Thoracic aorta (tissue), 2 donors: Measurements from ENCODE around the gene IMP3. TPM values are rescaled to one million over a fixed set of nuclear protein-coding genes. Genes with fewer than 3 reads are reported as not detected.
"Not testable (repeated sequence)": the region's sequence is repeated elsewhere in the genome, so short reads cannot be mapped to it uniquely, and the experiment has no call there.

Experiments used
- ATAC-seq: fragments of 150-250 bp; one replicate; pipeline ENCODE4 v1.8.0; 2017; ENCODE audit warnings: low read depth; ENCODE audit not compliant: insufficient number of reproducible peaks, low FRiP score
- DNase-seq: peaks from one replicate; pipeline ENCODE4 v3.0.0-alpha.2; 2020; ENCODE audit warnings: low spot score
- H3K27ac ChIP-seq, 2 donors: fragments of 200-600 bp; sonication (generic); 1 replicate in 1 of 2; 2 replicates in 1 of 2; pipeline ENCODE4 v1.5.1; 2016; ENCODE audit warnings: mild to moderate bottlenecking in 2 of 2, moderate library complexity in 2 of 2
- H3K27me3 ChIP-seq: fragments of 200-600 bp; sonication (generic); replicated peaks from 2 replicates; pipeline ENCODE4 v1.6.0; 2016; ENCODE audit warnings: mild to moderate bottlenecking; ENCODE audit not compliant: insufficient read depth
- H3K36me3 ChIP-seq: fragments of 200-600 bp; sonication (generic); one replicate; pipeline ENCODE4 v1.5.1; 2016
- H3K4me1 ChIP-seq, 2 donors: fragments of 200-600 bp; sonication (generic); 1 replicate in 1 of 2; 2 replicates in 1 of 2; pipeline versions ENCODE4 v1.5.1 to v1.6.0; 2016; ENCODE audit warnings: low read depth in 2 of 2, mild to moderate bottlenecking in 1 of 2; ENCODE audit not compliant: control insufficient read depth in 1 of 2
- H3K4me3 ChIP-seq: fragments of 200-600 bp; sonication (generic); 2 replicates; pipeline ENCODE4 v1.5.1; 2016; ENCODE audit warnings: mild to moderate bottlenecking
- H3K9me3 ChIP-seq: fragments of 200-600 bp; sonication (generic); 2 replicates; pipeline ENCODE4 v1.5.1; 2016
- total RNA-seq, 2 donors: library from RNA; depleted of rRNA; stranded (reverse); fragments of >200 nt; gene quantifications; one replicate each; pipeline versions ENCODE4 v1.1.0 to v1.2.3, GENCODE V29; 2016
- TF ChIP-seq, protein P1 (sequence below): fragments of 200-600 bp; sonication (generic); IDR thresholded peaks from one replicate; pipeline ENCODE4 v1.5.1; 2019; ENCODE audit warnings: antibody characterized with exemption

IMP3 gene, protein sequence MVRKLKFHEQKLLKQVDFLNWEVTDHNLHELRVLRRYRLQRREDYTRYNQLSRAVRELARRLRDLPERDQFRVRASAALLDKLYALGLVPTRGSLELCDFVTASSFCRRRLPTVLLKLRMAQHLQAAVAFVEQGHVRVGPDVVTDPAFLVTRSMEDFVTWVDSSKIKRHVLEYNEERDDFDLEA
- total RNA-seq, result 100 to 1,000 TPM in 1 of 2 donors, 10 to 100 TPM in 1; 79.9 to 127 TPM

DNA sequence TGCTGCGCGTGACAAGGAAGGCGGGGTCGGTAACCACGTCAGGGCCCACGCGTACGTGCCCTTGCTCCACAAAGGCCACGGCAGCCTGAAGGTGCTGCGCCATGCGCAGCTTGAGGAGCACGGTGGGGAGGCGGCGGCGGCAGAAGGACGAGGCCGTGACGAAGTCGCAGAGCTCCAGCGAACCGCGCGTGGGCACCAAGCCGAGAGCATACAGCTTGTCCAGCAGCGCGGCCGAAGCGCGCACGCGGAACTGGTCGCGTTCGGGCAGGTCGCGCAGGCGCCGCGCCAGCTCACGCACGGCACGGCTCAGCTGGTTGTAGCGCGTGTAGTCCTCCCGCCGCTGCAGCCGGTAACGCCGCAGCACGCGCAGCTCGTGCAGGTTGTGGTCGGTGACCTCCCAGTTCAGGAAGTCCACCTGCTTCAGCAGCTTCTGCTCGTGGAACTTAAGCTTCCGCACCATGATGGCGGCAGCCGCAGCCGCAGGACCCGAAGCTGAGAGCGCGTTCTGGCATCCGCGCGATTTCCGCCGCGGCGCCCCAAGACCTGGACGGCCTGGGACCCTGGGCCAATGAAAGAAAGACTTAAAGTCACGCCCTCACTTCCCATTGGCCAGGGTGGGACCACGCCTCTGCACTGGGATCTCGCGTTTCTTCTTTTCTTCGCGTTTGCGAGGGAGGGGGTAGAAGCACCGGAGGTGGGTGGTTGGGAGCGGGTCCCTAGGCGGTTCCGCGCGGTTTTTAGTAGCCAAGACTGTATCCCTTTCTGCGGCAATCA, at the start of gene IMP3:
TSS of gene IMP3 (minus strand) at position 516 of the 774 bp plus-strand sequence. CDS start at position 460, 56 bp downstream.
- ATAC-seq (peak; percentile 89), DNase-seq (peak; percentile 88)
- no peaks in the 10 kb centered on the region for H3K27me3 ChIP-seq
- H3K4me3 ChIP-seq, result peak within 1 kb of the TSS; percentile 93
- H3K4me1 ChIP-seq, result peaks cover 17 to 41% of the 10 kb centered on the region in 2 donors
- H3K36me3 ChIP-seq, result no peaks in the 10 kb centered on the region
- H3K27ac ChIP-seq, result peak within 1 kb of the TSS; percentile 94 to 95
- H3K9me3 ChIP-seq, result no peaks in the 10 kb centered on the region
- TF ChIP-seq, protein P1, sequence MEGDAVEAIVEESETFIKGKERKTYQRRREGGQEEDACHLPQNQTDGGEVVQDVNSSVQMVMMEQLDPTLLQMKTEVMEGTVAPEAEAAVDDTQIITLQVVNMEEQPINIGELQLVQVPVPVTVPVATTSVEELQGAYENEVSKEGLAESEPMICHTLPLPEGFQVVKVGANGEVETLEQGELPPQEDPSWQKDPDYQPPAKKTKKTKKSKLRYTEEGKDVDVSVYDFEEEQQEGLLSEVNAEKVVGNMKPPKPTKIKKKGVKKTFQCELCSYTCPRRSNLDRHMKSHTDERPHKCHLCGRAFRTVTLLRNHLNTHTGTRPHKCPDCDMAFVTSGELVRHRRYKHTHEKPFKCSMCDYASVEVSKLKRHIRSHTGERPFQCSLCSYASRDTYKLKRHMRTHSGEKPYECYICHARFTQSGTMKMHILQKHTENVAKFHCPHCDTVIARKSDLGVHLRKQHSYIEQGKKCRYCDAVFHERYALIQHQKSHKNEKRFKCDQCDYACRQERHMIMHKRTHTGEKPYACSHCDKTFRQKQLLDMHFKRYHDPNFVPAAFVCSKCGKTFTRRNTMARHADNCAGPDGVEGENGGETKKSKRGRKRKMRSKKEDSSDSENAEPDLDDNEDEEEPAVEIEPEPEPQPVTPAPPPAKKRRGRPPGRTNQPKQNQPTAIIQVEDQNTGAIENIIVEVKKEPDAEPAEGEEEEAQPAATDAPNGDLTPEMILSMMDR, result no peak

DNA sequence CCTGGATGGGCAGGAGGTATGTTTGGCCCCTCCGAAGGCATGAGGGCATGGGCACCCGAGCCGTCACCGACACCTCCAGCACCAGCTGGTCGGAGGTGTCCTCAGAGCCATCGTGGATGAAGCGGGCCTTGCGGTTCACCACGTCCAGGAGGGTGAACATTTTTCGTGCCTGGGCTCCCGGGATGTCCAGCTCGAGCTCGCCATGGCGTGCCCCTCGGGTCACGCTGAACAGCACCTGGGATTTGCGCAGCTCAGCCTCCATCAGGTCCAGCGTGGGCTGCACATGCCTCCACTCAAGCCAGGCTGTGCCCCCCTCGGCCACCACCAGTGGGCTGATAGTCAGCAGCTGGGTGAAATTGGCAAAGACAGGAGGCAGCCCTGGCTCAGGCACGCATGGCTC, 49.4 kb upstream of the IMP3 start:
- not testable (repeated sequence) for H3K4me3 ChIP-seq, H3K9me3 ChIP-seq, ATAC-seq, H3K27ac ChIP-seq, H3K27me3 ChIP-seq, DNase-seq
- Histone ChIP-seq H3K4me1 (peaks cover 17 to 46% of the 10 kb centered on the region in 2 donors), H3K36me3 (peaks cover 76% of the 10 kb centered on the region)

DNA sequence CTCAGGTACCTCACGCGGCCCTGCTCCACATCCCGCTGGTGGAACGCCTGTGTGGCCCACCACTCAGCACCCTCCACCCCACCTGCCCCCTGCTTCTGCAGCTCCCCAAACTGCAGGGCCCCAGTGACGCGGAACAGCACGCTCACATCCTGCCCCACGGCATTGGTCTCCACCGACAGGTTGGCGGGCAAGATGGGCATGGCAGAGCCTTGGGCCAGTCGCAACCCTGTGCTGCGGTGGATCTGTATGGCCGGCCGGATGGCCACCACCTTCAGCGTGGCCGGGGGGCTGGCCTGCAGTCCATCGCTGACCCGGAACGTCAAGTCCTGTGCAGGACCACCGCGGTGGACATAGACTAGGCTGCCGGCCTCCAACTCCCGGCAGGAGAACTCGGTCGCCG, 48.8 kb upstream of the IMP3 start:
- H3K36me3 ChIP-seq, result peaks cover 80% of the 10 kb centered on the region
- ATAC-seq (no peak), DNase-seq (no peak)
- H3K4me3 ChIP-seq, result no peak overlapping the region
- no peak overlapping the region for H3K27ac ChIP-seq
- peaks cover 14 to 45% of the 10 kb centered on the region in 2 donors for H3K4me1 ChIP-seq
- H3K9me3 ChIP-seq, result no peaks in the 10 kb centered on the region
- no peaks in the 10 kb centered on the region for H3K27me3 ChIP-seq
- TF ChIP-seq, protein P1, result no peak

DNA sequence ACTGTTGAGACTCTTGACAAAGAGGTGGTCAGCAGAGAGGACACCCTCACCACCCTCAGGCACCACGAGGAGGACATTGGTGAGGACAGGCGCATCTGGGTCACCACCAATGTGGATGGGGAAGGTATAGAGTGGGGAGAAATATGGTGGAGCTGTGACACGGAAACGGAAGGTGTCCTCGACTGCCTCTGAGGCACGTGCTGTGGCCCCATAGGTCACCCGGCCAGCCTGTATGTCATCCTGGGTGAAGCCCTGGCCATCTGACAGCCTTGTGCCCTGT, 48.2 kb upstream of the IMP3 start:
- H3K27me3 ChIP-seq, result no peaks in the 10 kb centered on the region
- DNase-seq, result no peak
- H3K9me3 ChIP-seq, result no peaks in the 10 kb centered on the region
- no peak overlapping the region for H3K27ac ChIP-seq
- peaks cover 81% of the 10 kb centered on the region for H3K36me3 ChIP-seq
- TF ChIP-seq, protein P1, result no peak
- peaks cover 7 to 39% of the 10 kb centered on the region in 2 donors for H3K4me1 ChIP-seq
- H3K4me3 ChIP-seq, result no peak overlapping the region
- ATAC-seq, result no peak

DNA sequence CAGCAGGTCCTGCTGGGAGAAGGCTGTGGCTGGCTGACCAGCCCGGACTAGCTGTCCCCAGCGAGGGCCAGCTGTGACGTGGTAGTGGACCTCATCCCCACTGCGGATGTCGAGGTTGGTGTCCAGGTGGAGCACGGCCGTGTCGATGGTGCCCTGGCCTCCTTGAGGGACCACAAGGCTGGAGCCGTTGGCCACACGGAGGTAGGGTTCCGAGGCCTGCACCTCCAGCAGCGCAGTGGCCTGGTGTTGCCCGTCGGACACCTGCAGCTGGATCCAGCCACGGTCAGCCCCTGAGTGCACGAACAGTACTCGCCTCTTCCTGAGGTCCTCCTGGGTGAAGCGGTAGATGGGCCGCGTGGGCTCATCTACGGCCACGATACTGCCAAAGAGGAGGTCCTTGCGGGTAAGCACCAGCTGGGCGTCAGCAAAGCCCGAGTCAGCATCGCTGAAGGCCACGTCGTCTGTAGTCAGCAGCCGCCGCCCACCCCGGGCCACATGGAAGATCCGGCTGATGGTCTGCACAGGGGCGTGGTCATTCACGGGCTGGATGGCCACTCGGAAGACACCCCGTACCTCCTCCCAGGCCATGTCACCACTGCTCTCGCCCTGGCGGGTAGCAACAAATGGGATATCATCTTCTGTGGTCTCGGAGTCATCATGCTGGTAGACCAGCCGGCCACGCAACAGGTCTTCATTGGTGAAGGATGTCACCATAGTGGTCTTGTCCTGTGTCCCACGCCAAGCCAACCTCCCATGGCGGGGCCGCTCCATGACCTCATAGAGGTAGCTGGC, 47.7 kb upstream of the IMP3 start:
- no peaks in the 10 kb centered on the region for H3K9me3 ChIP-seq
- no peak overlapping the region for H3K27ac ChIP-seq
- peaks cover 86% of the 10 kb centered on the region for H3K36me3 ChIP-seq
- H3K4me1 ChIP-seq, result peaks cover 6 to 35% of the 10 kb centered on the region in 2 donors
- DNase-seq, result no peak
- TF ChIP-seq, protein P1, result no peak
- no peaks in the 10 kb centered on the region for H3K27me3 ChIP-seq
- H3K4me3 ChIP-seq, result no peak overlapping the region
- no peak for ATAC-seq
